Activated T-cell treated with anti-CD3 and anti-CD28 coated beads for 4 hours (primary cell): ENCODE results near the gene DCP2.

Source experiments
- DNase-seq: peaks from one replicate; pipeline ENCODE4 v3.0.0-alpha.2; 2020

Gene DCP2

GRCh38 chr5:113047733-113048652, 71.4 kb downstream of the DCP2 start:
- no peak for DNase-seq

- no peak for DNase-seq
These were observed 72.3 kb downstream of the DCP2 start for GRCh38 chr5:113048931-113049330.

GRCh38 chr5:113050721-113051382, 74.3 kb downstream of the DCP2 start:
- no peak for DNase-seq

GRCh38 chr5:113052041-113052795, 75.6 kb downstream of the DCP2 start:
- DNase-seq = no peak

- DNase-seq = no peak
These were observed 77.0 kb downstream of the DCP2 start for GRCh38 chr5:113053511-113053995.

GRCh38 chr5:113054899-113055298, 78.3 kb downstream of the DCP2 start:
- no peak for DNase-seq

GRCh38 chr5:113056988-113057387, 80.4 kb downstream of the DCP2 start:
- DNase-seq = no peak

- DNase-seq = no peak
These were observed 81.0 kb downstream of the DCP2 start for GRCh38 chr5:113057557-113057984.

- no peak for DNase-seq
These were observed 81.7 kb downstream of the DCP2 start for GRCh38 chr5:113058269-113058668.

GRCh38 chr5:113058706-113059226, 82.2 kb downstream of the DCP2 start:
- DNase-seq = no peak

- no peak for DNase-seq
These were observed 82.8 kb downstream of the DCP2 start for GRCh38 chr5:113059232-113060040.

- DNase-seq = no peak
These were observed 83.9 kb downstream of the DCP2 start for GRCh38 chr5:113060408-113061025.

GRCh38 chr5:113061846-113062780, 85.5 kb downstream of the DCP2 start:
- no peak for DNase-seq

GRCh38 chr5:113062869-113063508, 86.4 kb downstream of the DCP2 start:
- no peak for DNase-seq

GRCh38 chr5:113063927-113064326, 87.3 kb downstream of the DCP2 start:
- DNase-seq = no peak

- no peak for DNase-seq
These were observed 88.2 kb downstream of the DCP2 start for GRCh38 chr5:113064806-113065205.

- no peak for DNase-seq
These were observed 89.0 kb downstream of the DCP2 start for GRCh38 chr5:113065626-113066025.

GRCh38 chr5:113067635-113068344, 91.2 kb downstream of the DCP2 start:
- no peak for DNase-seq

GRCh38 chr5:113068559-113068958, 92.0 kb downstream of the DCP2 start:
- DNase-seq = no peak
